Endometrial microvascular endothelial cells (primary cell): ENCODE data around the gene ENPP3. TPM values are rescaled to one million over a fixed set of nuclear protein-coding genes. Genes with fewer than 3 reads are reported as not detected.
"Not testable (repeated sequence)": the region's sequence is repeated elsewhere in the genome, so short reads cannot be mapped to it uniquely, and the experiment has no call there.

Source experiments
- in situ Hi-C: cut with HindIII; loops from 2 replicates; pipeline ENCODE4 v1.10.0; 2017; ENCODE audit warnings: low sequenced_read_pairs, low pct_unique_long_range_greater_than_20kb; ENCODE audit errors: inconsistent ontology term
- total RNA-seq: library from RNA; depleted of rRNA; stranded (reverse); fragments of >200 nt; gene quantifications from one replicate; pipeline ENCODE4 v1.2.3, GENCODE V29; 2015; ENCODE audit errors: inconsistent ontology term

Gene ENPP3
- total RNA-seq, 1 donor from 2014 or later, result not detected

- in situ Hi-C loops, result no loop called here
These were observed 90.4 kb downstream of the ENPP3 start for GRCh38 chr6:131727467-131727866.

- in situ Hi-C loops, result no loop called here
These were observed 90.8 kb downstream of the ENPP3 start for GRCh38 chr6:131727868-131728267.

- in situ Hi-C loops, result no loop called here
These were observed 91.3 kb downstream of the ENPP3 start for GRCh38 chr6:131728296-131728939.

- in situ Hi-C loops, result no loop called here
These were observed 92.4 kb downstream of the ENPP3 start for GRCh38 chr6:131729550-131729949.

- in situ Hi-C loops, result no loop called here
These were observed 93.2 kb downstream of the ENPP3 start for GRCh38 chr6:131730264-131730663.

- in situ Hi-C loops, result no loop called here
These were observed 94.1 kb downstream of the ENPP3 start for GRCh38 chr6:131731224-131731623.

- in situ Hi-C loops, result no loop called here
These were observed 96.4 kb downstream of the ENPP3 start for GRCh38 chr6:131733376-131734016.

GRCh38 chr6:131736003-131736596 is 99.0 kb downstream of the ENPP3 start:
- in situ Hi-C loops, result no loop called here

GRCh38 chr6:131736811-131737210 is 99.7 kb downstream of the ENPP3 start:
- in situ Hi-C loops, result no loop called here

- in situ Hi-C loops, result no loop called here
These were observed 102.0 kb downstream of the ENPP3 start for GRCh38 chr6:131739136-131739535.

GRCh38 chr6:131740161-131740560 is 103.1 kb downstream of the ENPP3 start:
- in situ Hi-C loops, result no loop called here

- in situ Hi-C loops, result no loop called here
These were observed 104.7 kb downstream of the ENPP3 start for GRCh38 chr6:131741688-131742393.

- in situ Hi-C loops, result no loop called here
These were observed 107.6 kb downstream of the ENPP3 start for GRCh38 chr6:131744432-131745287.

GRCh38 chr6:131745476-131745875 is 108.4 kb downstream of the ENPP3 start:
- in situ Hi-C loops, result no loop called here

GRCh38 chr6:131747821-131748353 is 110.8 kb downstream of the ENPP3 start:
- in situ Hi-C loops, result no loop called here

GRCh38 chr6:131749023-131749422 is 111.9 kb downstream of the ENPP3 start:
- in situ Hi-C loops, result no loop called here

- in situ Hi-C loops, result not testable (repeated sequence)
These were observed 114.1 kb downstream of the ENPP3 start for GRCh38 chr6:131751012-131751715.

- in situ Hi-C loops, result no loop called here
These were observed 117.0 kb downstream of the ENPP3 start for GRCh38 chr6:131754088-131754487.
